Kidney epithelial cell (primary cell): ENCODE results near the gene ESRRB. TPM values are rescaled to one million over a fixed set of nuclear protein-coding genes. Genes with fewer than 3 reads are reported as not detected.

Experiments used
- DNase-seq: peaks from one replicate; pipeline ENCODE4 v3.0.0-alpha.2; 2010; ENCODE audit warnings: low read depth
- H3K27me3 ChIP-seq: 2 replicates; pipeline ENCODE4 v1.6.0; 2011; ENCODE audit warnings: low read length; ENCODE audit not compliant: control insufficient read depth, insufficient read depth
- H3K36me3 ChIP-seq: 2 replicates; pipeline ENCODE4 v1.5.1; 2011; ENCODE audit warnings: low read length; ENCODE audit not compliant: control insufficient read depth, insufficient read depth
- H3K4me3 ChIP-seq: 2 replicates; pipeline ENCODE4 v1.5.1; 2011; ENCODE audit warnings: low read depth, mild to moderate bottlenecking, control low read depth, low read length
- total RNA-seq: library from RNA; depleted of rRNA; stranded (reverse); fragments of >200 nt; gene quantifications from 2 replicates; pipeline ENCODE4 v1.2.3, GENCODE V29; 2015
- TF ChIP-seq, protein P1 (sequence below): IDR thresholded peaks from 2 replicates; pipeline ENCODE4 v1.5.1; 2011; ENCODE audit warnings: mild to moderate bottlenecking, moderate library complexity, low read length, control low read depth, inconsistent platforms; ENCODE audit not compliant: insufficient read depth, poor library complexity, severe bottlenecking

Gene ESRRB
- total RNA-seq, 1 donor from 2014 or later = not detected

DNA sequence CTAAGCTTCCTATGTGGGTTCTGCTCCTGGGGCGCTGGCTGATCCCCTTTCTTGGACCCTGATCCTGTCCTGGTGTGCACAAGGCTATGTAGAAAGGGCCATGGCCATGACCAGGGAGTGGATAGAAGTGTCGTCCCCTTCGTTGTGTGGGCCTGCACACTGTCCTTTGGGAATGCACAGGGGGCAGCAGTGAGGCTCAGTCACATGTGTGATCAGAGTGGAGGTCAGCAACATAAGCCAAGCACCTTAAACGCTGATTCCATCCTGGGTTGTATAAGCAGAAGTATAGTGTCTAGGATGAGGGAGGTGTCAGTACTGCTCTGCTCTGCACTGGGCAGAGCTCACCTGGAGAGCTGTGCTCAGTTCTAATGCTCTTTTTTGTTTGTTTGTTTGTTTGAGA is 48.4 kb downstream of the ESRRB start:
- TF ChIP-seq, protein P1, sequence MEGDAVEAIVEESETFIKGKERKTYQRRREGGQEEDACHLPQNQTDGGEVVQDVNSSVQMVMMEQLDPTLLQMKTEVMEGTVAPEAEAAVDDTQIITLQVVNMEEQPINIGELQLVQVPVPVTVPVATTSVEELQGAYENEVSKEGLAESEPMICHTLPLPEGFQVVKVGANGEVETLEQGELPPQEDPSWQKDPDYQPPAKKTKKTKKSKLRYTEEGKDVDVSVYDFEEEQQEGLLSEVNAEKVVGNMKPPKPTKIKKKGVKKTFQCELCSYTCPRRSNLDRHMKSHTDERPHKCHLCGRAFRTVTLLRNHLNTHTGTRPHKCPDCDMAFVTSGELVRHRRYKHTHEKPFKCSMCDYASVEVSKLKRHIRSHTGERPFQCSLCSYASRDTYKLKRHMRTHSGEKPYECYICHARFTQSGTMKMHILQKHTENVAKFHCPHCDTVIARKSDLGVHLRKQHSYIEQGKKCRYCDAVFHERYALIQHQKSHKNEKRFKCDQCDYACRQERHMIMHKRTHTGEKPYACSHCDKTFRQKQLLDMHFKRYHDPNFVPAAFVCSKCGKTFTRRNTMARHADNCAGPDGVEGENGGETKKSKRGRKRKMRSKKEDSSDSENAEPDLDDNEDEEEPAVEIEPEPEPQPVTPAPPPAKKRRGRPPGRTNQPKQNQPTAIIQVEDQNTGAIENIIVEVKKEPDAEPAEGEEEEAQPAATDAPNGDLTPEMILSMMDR = no peak
- Histone ChIP-seq H3K36me3 (no peaks in the 10 kb centered on the region), H3K4me3 (no peak overlapping the region), H3K27me3 (no peaks in the 10 kb centered on the region)
- no peak for DNase-seq

DNA sequence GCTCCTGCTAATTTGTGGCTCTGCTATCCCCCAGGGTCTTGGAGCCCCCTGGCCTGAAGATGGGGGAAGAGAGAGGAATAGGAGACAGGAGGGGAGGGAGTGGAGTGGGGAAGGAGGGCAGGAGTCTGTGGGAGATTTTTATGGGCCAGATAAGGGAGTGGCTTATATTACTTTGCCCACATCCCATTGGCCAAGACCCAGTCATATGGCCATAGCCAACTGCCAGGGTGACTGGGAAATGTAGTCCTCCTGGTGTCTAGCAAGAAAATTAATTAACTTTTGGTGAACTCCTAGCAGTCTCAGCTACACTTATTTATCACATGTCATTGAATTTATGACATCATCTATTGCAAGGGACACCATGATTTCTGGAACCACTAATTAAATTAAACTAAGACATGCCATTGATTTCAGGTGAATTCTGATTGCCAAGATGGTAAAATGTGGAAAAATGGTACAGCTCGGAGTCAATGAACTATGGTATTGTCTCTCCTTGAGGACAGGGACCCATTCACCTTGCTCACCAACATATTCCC is 50.3 kb downstream of the ESRRB start:
- DNase-seq = no peak
- Histone ChIP-seq H3K27me3 (no peaks in the 10 kb centered on the region), H3K36me3 (no peaks in the 10 kb centered on the region), H3K4me3 (no peak overlapping the region)
- TF ChIP-seq, protein P1 = no peak

DNA sequence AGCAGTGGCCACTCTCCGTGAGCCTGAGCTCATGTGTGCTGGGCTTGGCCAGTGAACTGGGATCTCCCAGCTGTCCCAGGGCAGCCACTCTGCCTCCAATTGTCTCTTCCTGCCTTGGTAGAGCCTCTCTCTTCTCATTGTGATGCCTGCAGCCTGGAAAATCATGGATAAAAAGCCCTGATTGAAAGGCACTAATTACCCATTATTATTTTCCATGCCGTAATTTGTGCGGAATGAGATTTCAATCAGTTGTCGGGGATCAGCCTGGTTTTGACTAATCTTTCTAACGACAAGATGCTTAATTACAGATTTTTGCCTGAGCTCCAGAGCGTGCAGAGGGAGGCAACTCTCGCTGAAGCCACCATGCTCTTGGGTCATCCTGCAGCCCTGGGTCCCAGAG is 52.7 kb downstream of the ESRRB start:
- no peak overlapping the region for H3K4me3 ChIP-seq
- no peaks in the 10 kb centered on the region for H3K36me3 ChIP-seq
- no peak for DNase-seq
- H3K27me3 ChIP-seq = no peaks in the 10 kb centered on the region
- TF ChIP-seq, protein P1 = no peak

DNA sequence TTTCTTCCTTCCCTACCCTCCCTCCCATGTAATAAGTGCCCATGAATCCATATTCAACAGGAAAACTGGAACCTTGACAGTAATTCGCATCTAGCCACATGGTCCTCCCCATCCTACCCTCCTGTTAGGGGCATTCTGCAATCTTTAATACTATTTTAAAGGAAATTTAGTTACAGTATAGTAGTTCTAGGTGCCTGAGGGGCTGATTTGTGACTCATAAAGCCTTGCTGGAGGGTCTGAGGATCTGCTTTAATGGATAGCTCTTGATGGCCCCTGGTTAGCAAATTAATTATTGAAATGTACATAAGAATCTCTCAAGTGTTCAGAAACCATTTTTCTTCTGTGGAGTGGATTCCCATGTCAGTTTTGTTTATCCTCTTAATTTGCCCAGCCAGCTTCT is 54.1 kb downstream of the ESRRB start:
- no peaks in the 10 kb centered on the region for H3K27me3 ChIP-seq
- no peak for DNase-seq
- TF ChIP-seq, protein P1 = no peak
- no peak overlapping the region for H3K4me3 ChIP-seq
- no peaks in the 10 kb centered on the region for H3K36me3 ChIP-seq

DNA sequence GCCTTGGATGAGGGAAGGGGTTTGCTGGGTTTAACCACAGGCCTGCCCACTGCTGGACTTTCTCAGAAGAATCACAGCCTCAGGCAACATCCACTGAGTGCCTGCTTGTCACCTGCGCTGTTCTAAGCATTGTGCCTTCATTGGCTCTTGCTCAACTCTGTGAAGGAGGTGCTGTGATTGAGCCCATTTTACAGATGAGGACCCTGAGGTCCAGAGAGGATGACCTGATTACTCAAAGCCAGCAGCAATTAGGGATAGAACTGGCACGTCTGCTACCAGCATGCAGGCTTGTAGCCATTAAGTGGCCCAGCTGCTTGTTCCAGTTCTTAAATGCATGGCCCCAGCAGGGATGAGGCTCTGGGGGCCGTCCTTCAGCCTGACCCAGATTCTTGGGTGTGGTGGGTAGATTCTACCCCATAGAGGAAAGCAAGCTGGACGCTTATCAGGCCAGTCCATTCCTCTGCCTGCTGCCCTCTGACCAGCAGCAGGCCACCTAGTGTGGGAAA is 54.6 kb downstream of the ESRRB start:
- TF ChIP-seq, protein P1 = no peak
- H3K4me3 ChIP-seq = no peak overlapping the region

DNA sequence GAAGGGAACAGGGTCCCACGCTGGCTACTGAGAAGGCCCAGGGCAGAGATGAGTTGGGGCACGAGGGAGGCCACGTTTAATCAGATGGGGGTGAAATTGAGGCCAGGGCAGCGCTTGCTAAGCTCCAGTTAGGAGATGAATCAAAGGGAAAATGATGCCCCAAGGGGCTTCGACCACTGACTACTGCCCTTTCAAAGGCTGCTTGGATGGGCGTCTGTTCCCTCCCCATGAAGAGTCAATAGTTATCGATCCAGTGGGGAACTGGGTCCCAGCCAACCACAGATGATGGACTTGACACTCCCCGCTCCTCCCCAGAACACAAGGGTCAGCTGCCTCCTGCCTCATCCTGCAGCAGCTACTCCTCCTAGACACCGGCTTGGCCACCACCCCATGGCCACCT is 55.6 kb downstream of the ESRRB start:
- Histone ChIP-seq H3K4me3 (no peak overlapping the region), H3K36me3 (no peaks in the 10 kb centered on the region), H3K27me3 (peaks cover 4% of the 10 kb centered on the region)
- no peak for DNase-seq
- TF ChIP-seq, protein P1 = no peak

More for the DNA sequence above, 54.6 kb downstream of the ESRRB start:
- Histone ChIP-seq H3K36me3 (no peaks in the 10 kb centered on the region), H3K27me3 (no peaks in the 10 kb centered on the region)
- DNase-seq = no peak
